Stimulated activated CD4-positive, alpha-beta T cell treated with anti-CD3 and anti-CD28 coated beads, Interleukin-1b, Interleukin-23, amount 100 ng/mL, for 24 hours (primary cell): ENCODE results near the gene IMPDH1.

Source experiments
- DNase-seq, 4 experiments: peaks; one replicate each; pipeline ENCODE4 v3.0.0-alpha.2; 2020; ENCODE audit warnings: low read depth in 4 of 4, low spot score in 1 of 4

Gene IMPDH1

DNA sequence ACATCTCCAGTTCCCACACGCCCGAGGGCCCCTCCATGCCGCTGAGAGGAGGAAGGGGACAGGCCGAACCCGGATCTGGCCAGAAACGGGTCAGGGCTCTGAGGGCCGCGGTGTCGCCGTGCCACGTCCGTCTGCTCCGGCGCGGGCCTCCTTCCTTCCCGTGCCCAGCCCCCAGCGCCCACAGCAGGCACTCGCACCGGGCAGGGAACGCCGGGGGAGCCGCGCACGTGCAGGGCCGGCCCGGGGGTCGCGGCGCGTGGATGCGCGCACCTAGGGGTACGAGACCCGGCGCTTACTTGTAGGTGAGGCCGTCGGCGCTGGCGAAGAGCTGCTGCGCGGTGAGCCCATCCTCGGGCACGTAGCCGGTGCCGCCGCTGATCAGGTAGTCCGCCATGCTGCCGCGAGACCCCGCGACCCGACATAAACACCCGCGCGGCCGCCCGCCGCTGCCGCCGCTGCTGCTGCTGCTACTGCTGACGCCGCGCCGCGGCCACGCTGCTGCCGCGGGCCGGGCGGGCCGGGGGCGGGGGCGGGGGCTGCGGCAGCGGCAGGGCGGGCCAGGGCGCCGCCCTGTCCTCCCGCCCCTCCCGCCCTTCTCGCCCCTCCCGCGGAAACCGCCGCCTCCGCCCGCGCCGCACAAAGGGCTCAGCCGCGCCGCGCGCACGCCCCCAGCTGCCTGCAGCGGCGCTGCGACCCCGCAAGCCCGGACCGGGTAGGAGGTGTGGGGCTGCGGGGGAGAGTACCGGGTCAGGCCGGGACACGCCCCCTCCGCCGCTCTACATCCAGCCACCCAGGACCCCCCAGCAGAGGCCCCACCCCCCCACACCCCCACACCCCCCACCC lies 4.1 kb downstream of the IMPDH1 start:
- peak; percentile 21 to 44 (median 34) for DNase-seq

GRCh38 chr7:128404886-128405470 lies 4.8 kb downstream of the IMPDH1 start:
- no peak for DNase-seq

GRCh38 chr7:128404143-128404681 lies 5.6 kb downstream of the IMPDH1 start:
- DNase-seq, result no peak

- no peak for DNase-seq
These were observed 6.1 kb downstream of the IMPDH1 start for GRCh38 chr7:128403676-128404075.

DNA sequence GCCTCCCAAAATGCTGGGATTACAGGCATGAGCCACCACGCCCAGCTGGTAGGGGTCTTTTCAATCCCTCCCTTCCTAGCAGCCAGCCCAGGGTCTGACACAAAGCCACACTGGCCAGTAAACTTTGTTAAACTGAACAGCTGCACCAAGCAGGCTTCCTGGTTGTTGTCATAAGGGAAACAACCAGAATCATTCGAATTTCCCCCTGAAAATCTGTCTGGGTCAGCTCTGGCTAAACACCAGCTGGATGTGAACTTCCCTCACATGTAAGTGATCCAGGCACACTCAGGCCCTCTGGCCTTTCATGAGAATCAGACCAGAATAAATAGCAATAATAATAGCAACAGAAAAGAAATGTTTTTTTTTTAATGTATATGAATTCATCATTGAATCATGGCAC lies 7.4 kb downstream of the IMPDH1 start:
- no peak for DNase-seq

GRCh38 chr7:128400566-128400965 lies 9.2 kb downstream of the IMPDH1 start:
- DNase-seq, result no peak

- DNase-seq, result no peak
These were observed 9.8 kb downstream of the IMPDH1 start for GRCh38 chr7:128399991-128400390.

- DNase-seq, result no peak
These were observed 11.0 kb downstream of the IMPDH1 start for GRCh38 chr7:128398841-128399135.

DNA sequence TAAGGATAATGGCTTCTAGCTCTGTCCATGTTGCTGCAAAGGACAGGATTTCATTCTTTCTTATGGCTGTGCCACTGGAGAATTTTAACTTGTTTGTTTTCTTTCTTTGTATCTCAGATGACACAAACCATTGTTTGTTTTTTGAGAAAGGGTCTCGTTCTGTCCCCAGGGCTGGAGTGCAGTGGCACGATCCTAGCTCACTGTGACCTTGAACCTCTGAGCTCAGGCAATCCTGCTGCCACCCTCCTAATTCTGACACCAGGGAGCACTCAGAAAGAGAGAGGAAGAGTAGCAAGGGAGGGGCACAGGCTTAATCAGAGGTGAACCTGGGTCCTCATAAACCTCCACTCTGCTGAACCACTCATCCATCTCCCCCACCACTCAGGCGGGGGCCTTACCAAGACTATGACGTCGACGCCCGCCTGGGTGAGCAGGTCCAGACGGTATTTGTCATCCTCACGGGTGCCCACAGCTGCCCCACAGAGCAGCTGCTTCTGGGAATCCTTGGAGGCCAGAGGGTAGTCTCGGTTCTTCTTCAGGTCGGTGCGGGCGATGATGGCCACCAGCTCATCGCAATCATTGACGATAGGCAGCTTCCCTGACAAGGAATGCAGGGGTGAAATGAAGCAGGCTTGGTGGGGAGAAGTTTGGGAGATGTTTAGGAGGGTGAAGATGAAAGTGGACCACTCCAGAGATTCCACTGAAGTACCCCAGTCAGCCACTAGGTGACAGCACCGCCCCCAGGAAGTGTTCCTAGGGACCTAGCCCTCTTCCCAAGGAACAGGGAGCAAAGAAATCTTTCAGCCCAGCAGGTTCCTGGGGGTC lies 11.6 kb downstream of the IMPDH1 start:
- DNase-seq, result peak in 2 of 4 experiments; percentile 23 to 24

DNA sequence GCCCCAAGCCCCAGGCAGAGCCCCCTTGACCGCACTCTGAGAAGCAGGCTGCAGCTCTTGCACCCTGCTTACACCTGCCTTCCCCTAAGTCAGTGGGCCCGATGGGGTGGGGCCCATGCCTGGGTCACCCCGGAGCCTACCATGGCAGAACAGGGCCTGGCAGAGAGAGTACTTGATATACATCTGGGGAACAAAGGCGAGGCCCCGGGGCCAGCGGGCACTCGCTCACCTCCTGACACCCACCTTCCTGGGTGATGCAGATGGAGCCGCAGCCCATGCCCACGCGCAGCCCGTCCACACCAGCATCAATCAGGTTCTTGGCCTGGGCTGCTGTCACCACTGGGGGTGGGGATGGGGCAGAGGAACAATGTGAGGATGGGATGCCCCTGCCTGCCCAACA lies 13.4 kb downstream of the IMPDH1 start:
- DNase-seq, result no peak

DNA sequence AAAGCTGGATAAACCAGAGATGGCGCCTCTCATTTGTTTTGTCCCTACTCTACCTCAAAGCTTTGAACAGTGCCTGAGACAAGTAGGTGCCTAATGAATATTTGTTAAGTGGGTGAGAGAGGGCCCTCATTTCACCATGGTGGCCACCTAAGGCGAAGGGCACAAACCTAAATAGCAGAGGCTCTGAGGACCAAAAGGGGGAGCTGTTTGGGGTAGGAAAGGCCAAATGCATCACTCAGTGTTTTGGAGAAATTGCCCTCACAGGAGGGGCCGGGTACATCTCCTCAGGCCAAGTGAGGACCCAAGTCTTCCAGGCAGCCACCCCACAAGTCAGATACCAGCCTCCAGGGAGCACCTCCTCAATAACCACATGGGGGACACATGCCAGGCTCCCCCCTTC lies 14.0 kb downstream of the IMPDH1 start:
- DNase-seq, result no peak

DNA sequence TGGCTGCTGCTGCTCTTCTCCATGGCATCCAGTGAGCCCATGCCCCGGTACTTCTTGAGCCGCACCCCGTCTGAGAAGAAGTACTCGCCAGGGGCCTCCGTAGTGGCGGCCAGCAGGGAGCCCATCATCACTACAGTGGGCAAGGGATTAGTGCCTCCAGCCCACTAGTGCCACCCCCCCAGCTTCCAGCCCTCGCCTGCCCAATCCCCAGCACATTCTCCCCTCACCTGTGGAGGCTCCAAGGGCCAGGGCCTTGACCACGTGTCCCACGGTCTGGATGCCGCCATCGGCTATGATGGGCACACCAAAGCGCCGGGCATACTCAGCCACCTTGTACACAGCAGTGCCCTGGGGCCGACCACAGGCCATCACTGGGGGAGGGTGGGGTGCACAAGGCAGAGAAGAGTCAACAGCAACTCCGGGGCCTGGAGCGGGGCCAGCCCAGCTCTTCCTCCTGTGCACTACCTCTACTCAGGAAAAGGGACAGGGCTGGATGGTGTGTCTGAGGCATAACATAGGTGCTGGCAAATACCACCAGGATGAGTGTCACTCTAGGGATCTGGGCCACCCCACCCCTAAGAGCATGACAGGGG lies 14.8 kb downstream of the IMPDH1 start:
- DNase-seq, result no peak

DNA sequence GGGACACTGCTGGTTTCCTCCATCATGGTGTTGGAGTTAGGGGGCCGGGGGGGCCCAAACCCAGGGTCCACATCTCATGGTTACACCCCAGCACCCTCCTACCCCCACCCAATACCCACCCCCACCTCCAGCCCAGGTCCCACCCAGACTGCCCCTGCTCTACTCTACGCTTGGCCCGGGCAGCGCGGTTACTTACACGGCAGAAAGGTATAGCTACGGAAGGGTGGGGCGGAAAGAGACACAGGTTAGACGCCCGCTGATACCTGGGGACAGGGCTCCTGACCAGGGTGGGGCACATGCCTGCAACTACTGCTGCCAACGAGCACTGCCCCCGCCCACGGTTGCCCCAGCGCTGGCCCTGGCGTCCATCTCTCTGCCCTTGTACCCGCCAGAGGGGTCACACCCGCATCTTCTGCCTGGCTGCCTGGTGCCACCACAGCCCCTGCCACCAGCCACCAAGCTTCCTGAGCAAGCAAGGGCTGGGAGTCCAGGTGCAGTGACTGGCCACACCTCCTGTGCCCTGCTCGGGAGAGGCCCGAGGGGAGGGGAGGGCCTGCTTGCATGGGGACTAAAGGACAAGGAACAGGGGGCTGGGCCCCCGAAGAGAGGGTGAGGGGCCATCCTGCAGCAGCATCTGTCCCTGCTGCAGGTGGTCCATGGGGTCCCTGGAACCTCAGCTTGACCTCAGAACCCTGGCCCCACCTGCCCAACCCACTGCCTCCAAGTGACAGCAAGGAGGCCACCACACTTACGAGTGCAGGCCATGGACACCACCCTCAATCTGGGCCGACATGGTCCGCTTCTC lies 16.1 kb downstream of the IMPDH1 start:
- DNase-seq, result no peak

GRCh38 chr7:128392446-128393327 lies 17.1 kb downstream of the IMPDH1 start:
- DNase-seq, result no peak

- DNase-seq, result no peak
These were observed 18.0 kb downstream of the IMPDH1 start for GRCh38 chr7:128391805-128392204.

GRCh38 chr7:128390871-128391565 lies 18.8 kb downstream of the IMPDH1 start:
- DNase-seq, result no peak

DNA sequence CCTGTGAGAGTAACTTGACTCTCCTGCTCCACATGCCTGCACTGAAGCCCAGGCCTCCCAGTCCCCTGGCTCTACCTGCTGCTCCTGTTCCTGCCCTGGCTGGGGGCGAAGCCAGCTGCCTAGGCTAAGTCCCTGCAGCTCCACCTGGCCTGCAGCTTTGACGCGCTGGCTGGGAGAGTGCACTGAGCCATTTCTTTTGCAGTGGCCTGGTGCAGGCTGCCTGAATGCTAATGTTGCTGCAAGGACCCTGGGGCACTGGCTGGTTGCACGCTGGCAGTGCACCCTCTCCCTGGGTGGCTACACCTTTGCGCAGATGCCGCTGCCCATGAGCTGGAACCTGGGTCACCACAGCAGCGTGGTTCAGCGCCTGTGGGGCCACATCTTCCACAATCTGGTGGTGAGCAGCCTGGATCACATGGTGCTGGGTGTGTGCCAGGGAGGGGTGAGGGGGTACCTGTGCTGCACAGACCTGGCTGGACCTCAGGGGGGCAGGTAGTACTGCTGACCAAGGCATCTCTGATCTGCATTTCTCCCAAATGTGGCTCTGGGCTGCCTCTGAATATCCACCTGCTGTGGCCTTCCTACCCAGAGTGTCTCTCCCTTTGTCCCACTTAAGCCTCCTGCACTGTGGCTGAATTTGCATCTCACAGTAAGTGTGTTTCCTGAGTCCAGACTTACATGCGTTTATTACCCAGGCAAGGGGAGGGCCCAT lies 20.0 kb downstream of the IMPDH1 start:
- no peak for DNase-seq

DNA sequence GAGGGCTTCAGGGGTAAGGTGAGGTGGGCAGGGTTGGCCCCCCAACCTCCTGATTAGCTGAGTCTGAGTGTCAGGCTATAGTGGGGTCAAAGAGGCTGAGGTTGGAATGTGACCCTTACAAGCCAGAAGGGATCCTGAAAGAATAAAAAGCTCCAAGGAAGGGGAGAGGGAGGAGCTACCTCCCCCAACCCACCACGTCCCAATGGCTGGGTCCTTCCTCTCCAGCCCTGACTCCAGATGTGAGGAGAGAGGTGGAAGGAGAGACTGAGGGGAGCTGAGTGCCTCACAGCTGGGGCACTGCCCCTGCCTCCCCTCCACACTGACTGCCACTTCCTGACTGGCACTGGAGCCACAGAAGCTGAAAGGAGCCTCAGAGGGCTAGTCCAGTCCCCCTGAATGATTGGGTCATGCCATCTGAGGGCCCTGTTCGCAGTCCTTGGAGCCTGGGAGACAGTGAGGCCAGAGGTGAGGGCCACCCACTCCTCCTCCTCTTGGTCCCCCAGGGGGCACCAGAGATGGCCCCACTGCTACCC lies 20.6 kb downstream of the IMPDH1 start:
- DNase-seq, result no peak
